Uterus (tissue), 2 donors: ENCODE data around the gene IRF8.

Experiments
- POLR2A ChIP-seq, 2 donors: fragments of 450-650 bp; IDR thresholded peaks; one replicate each; pipeline ENCODE4 v1.6.1; 2016; ENCODE audit warnings: antibody characterized with exemption in 2 of 2, mild to moderate bottlenecking in 1 of 2, moderate library complexity in 1 of 2
- TF ChIP-seq, protein P1 (sequence below), 4 experiments: fragments of 200-600 bp in 2 of 4; fragments of 450-650 bp in 2 of 4; sonication (generic) in 2 of 4; IDR thresholded peaks; one replicate each; pipeline ENCODE4 v1.5.1; 2016 to 2019; ENCODE audit warnings: antibody characterized with exemption in 4 of 4, mild to moderate bottlenecking in 2 of 4, moderate library complexity in 1 of 4

DNA sequence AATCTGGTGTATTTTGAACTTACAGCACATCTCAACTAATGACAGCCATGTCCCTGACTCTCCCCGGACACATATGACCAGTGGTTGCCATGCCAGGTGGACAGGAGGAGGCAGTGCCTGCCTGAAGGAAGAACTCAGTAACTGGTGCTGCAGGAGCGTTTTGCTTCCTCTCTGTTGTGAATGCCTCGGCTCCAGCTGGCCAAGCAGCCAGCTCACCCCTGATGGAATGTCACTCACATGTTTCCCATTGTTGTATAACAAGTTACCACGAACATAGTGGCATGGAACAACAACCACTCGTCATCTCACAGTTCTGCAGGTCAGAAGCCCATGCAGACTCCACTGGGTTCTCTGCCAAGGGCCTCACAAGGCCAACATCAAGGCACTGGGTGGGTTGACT is 20.1 kb upstream of the IRF8 start:
- TF ChIP-seq, protein P1, sequence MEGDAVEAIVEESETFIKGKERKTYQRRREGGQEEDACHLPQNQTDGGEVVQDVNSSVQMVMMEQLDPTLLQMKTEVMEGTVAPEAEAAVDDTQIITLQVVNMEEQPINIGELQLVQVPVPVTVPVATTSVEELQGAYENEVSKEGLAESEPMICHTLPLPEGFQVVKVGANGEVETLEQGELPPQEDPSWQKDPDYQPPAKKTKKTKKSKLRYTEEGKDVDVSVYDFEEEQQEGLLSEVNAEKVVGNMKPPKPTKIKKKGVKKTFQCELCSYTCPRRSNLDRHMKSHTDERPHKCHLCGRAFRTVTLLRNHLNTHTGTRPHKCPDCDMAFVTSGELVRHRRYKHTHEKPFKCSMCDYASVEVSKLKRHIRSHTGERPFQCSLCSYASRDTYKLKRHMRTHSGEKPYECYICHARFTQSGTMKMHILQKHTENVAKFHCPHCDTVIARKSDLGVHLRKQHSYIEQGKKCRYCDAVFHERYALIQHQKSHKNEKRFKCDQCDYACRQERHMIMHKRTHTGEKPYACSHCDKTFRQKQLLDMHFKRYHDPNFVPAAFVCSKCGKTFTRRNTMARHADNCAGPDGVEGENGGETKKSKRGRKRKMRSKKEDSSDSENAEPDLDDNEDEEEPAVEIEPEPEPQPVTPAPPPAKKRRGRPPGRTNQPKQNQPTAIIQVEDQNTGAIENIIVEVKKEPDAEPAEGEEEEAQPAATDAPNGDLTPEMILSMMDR (IDR thresholded peaks at IDR 0.05): no peak
- TF ChIP-seq POLR2A (IDR thresholded peaks at IDR 0.05): no peak
